Ascending aorta (tissue), 2 donors: ENCODE data around the gene DIPK2A. TPM values are rescaled to one million over a fixed set of nuclear protein-coding genes. Genes with fewer than 3 reads are reported as not detected.

Experiments
- DNase-seq, 2 donors: peaks; one replicate each; pipeline ENCODE4 v3.0.0-alpha.2; 2019; ENCODE audit warnings: low spot score in 2 of 2
- H3K27ac ChIP-seq, 2 donors: fragments of 200-600 bp; sonication (generic); one replicate each; pipeline ENCODE4 v1.5.1; 2016 to 2017; ENCODE audit warnings: mild to moderate bottlenecking in 1 of 2
- H3K27me3 ChIP-seq: fragments of 200-600 bp; sonication (generic); one replicate; pipeline ENCODE4 v1.5.1; 2017
- H3K36me3 ChIP-seq, 2 donors: fragments of 200-600 bp; sonication (generic); one replicate each; pipeline ENCODE4 v1.5.1; 2016
- H3K4me1 ChIP-seq, 2 donors: fragments of 200-600 bp; sonication (generic); one replicate each; pipeline ENCODE4 v1.5.1; 2016 to 2017; ENCODE audit warnings: mild to moderate bottlenecking in 1 of 2
- H3K4me3 ChIP-seq, 2 donors: fragments of 200-600 bp; sonication (generic); one replicate each; pipeline ENCODE4 v1.5.1; 2016 to 2017; ENCODE audit warnings: mild to moderate bottlenecking in 1 of 2
- H3K9me3 ChIP-seq, 2 donors: fragments of 200-600 bp; sonication (generic); one replicate each; pipeline ENCODE4 v1.5.1; 2016
- intact Hi-C: fragments of 100-400 bp; cut with DNase I; formaldehyde crosslinking; loops from one replicate; pipeline ENCODE4 v1.15.1; 2023
- total RNA-seq: library from RNA; depleted of rRNA; stranded (reverse); fragments of >200 nt; gene quantifications from one replicate; pipeline ENCODE4 v1.1.0, GENCODE V29; 2016
- TF ChIP-seq, protein P1 (sequence below), 3 experiments: fragments of 200-600 bp in 2 of 3; fragments of 450-650 bp in 1 of 3; sonication (generic) in 2 of 3; IDR thresholded peaks; one replicate each; pipeline ENCODE4 v1.5.1; 2016 to 2019; ENCODE audit warnings: antibody characterized with exemption in 3 of 3, mild to moderate bottlenecking in 1 of 3, moderate library complexity in 1 of 3

Gene DIPK2A
- total RNA-seq, 1 donor from 2014 or later, result 318 TPM

- Histone ChIP-seq H3K4me3 (no peak overlapping the region), H3K4me1 (no peaks in the 10 kb centered on the region), H3K27me3 (no peaks in the 10 kb centered on the region), H3K27ac (no peak overlapping the region), H3K9me3 (peaks cover 0 to 5% of the 10 kb centered on the region in 2 donors), H3K36me3 (no peaks in the 10 kb centered on the region)
- DNase-seq, result no peak
- intact Hi-C loops, result no loop called here
- TF ChIP-seq, protein P1, sequence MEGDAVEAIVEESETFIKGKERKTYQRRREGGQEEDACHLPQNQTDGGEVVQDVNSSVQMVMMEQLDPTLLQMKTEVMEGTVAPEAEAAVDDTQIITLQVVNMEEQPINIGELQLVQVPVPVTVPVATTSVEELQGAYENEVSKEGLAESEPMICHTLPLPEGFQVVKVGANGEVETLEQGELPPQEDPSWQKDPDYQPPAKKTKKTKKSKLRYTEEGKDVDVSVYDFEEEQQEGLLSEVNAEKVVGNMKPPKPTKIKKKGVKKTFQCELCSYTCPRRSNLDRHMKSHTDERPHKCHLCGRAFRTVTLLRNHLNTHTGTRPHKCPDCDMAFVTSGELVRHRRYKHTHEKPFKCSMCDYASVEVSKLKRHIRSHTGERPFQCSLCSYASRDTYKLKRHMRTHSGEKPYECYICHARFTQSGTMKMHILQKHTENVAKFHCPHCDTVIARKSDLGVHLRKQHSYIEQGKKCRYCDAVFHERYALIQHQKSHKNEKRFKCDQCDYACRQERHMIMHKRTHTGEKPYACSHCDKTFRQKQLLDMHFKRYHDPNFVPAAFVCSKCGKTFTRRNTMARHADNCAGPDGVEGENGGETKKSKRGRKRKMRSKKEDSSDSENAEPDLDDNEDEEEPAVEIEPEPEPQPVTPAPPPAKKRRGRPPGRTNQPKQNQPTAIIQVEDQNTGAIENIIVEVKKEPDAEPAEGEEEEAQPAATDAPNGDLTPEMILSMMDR (IDR thresholded peaks at IDR 0.05), result no peak
Measured at GRCh38 chr3:144010371-144010770, 38.7 kb downstream of the DIPK2A start.

- TF ChIP-seq, protein P1 (IDR thresholded peaks at IDR 0.05), result no peak
- no peak overlapping the region for H3K4me3 ChIP-seq
- H3K27me3 ChIP-seq, result no peaks in the 10 kb centered on the region
- peaks cover 0 to 5% of the 10 kb centered on the region in 2 donors for H3K9me3 ChIP-seq
- no peak for DNase-seq
- intact Hi-C loops, result no loop called here
- H3K4me1 ChIP-seq, result no peaks in the 10 kb centered on the region
- H3K36me3 ChIP-seq, result no peaks in the 10 kb centered on the region
- H3K27ac ChIP-seq, result no peak overlapping the region
Measured at GRCh38 chr3:144011251-144011799, 39.7 kb downstream of the DIPK2A start.

GRCh38 chr3:144015133-144015532 lies 43.5 kb downstream of the DIPK2A start:
- DNase-seq, result no peak
- H3K36me3 ChIP-seq, result no peaks in the 10 kb centered on the region

GRCh38 chr3:144018776-144019175 lies 47.2 kb downstream of the DIPK2A start:
- DNase-seq, result no peak
- no peaks in the 10 kb centered on the region for H3K4me1 ChIP-seq
- no peak overlapping the region for H3K27ac ChIP-seq
- TF ChIP-seq, protein P1 (IDR thresholded peaks at IDR 0.05), result no peak
- no peaks in the 10 kb centered on the region for H3K27me3 ChIP-seq
- peaks cover 0 to 4% of the 10 kb centered on the region in 2 donors for H3K9me3 ChIP-seq
- no peak overlapping the region for H3K4me3 ChIP-seq
- intact Hi-C loops, result no loop called here
- H3K36me3 ChIP-seq, result no peaks in the 10 kb centered on the region

More at GRCh38 chr3:144015133-144015532, 43.5 kb downstream of the DIPK2A start:
- Histone ChIP-seq H3K4me1 (no peaks in the 10 kb centered on the region), H3K27ac (no peak overlapping the region), H3K27me3 (no peaks in the 10 kb centered on the region), H3K4me3 (no peak overlapping the region), H3K9me3 (peaks cover 0 to 5% of the 10 kb centered on the region in 2 donors)
- intact Hi-C loops, result no loop called here
- TF ChIP-seq, protein P1 (IDR thresholded peaks at IDR 0.05), result no peak

Other genes with a start within 250 kb of the DIPK2A start
- gene SLC9A9, start 123.4 kb upstream of the DIPK2A start, total RNA-seq, result 63.4 TPM